Renal cortical epithelial cell (primary cell): ENCODE data around the gene ARHGEF9. TPM values are rescaled to one million over a fixed set of nuclear protein-coding genes. Genes with fewer than 3 reads are reported as not detected.
A peak's percentile ranks its signal among the peaks of the same experiment; 100 is the strongest.
"Not testable (repeated sequence)": the region's sequence is repeated elsewhere in the genome, so short reads cannot be mapped to it uniquely, and the experiment has no call there.

Source experiments
- DNase-seq: peaks from one replicate; pipeline ENCODE4 v3.0.0-alpha.2; 2011; ENCODE audit warnings: low read depth
- total RNA-seq: library from RNA; depleted of rRNA; stranded (reverse); fragments of >200 nt; gene quantifications from 2 replicates; pipeline ENCODE4 v1.2.3, GENCODE V29; 2014

The ARHGEF9 gene
- total RNA-seq, 1 donor from 2014 or later: 14.0 TPM

DNA sequence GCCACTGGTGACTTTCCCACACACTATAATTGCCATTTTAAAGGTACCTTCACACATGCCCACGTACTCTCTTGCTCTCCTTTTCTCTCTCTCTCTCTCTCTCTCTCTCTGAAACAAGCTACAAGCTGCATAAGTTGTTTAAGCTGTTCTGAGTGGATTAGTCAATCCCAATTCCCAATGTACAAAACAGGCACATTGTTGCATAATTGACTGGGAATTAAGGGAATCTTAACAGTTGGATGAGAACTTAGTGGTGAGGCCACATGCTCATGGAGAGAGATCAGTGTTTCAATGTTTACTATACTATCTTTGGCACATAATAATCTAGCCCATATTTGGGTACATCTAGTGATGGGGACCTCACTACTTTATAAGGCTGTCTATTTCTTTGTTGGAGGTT, 123.3 kb downstream of the ARHGEF9 start:
- no peak for DNase-seq

DNA sequence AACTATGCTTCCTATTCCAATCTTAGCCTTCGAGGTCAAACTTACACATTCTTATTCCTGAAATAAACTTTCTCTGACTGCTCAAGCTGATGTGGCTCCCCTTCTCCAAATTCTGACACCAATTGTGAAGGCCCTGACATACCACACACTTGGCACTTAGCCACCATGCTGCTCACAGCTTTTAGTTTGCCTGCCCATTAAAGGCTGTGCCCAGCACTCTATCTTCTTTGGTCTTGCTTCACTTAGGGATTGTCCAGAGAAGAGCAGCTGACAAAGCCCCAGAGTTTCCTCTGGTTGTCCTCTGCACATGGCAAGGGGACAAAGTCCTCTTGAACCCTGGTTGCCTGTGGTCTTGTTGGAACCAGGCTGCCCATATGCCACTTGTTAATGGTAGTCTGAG, 126.1 kb downstream of the ARHGEF9 start:
- DNase-seq: no peak

DNA sequence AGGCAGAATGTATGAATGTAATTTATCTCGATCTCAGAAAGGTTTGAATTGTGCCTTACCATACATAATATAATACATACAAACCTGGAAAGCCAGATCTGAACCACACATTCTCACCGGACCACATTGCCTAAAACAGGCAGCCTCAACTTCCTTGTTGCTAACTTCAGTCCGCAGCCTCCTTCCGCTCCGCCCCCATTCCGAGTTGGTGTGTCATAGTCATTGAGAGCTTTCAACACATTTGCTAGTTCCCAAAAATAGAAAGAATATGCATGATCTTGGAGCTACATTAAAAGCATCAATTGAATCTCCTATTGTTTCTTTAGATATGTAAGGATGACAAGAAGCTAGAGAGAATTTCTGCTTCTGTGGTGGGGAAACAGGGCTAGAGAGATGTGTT, 127.2 kb downstream of the ARHGEF9 start:
- peak; percentile 2 for DNase-seq

DNA sequence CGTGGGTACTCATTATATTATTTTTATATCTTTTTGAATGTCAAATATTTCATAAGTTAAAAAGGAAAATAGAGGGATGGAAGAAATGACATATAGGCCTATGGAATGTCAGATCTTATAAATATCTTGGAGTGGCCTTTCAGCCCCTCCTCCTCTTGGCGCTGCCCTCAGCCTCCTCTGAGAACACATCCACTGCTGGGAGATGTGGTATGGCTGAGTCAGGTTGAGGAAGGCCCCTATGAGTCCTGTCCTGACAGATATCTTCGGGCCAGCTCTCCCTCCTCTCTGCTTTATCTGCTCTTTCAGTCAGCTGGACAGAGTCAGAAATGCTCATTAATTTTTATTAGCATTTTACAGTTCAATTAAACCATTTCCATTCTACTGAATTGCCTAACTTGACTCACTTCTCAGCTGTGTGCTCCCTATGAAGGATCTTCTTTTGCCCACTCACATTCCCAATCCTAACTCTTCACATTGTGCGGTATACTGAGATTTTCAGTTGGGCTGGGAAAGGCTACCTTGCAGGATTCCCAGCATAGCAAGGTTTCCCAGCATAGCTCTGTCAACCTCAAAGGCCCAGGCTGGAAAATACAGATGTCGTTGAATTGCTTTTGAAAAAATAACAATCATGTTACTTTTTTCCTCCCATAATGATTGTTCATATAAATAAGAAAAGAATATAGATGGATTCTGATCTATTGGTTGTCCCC, 128.0 kb downstream of the ARHGEF9 start:
- DNase-seq: no peak

DNA sequence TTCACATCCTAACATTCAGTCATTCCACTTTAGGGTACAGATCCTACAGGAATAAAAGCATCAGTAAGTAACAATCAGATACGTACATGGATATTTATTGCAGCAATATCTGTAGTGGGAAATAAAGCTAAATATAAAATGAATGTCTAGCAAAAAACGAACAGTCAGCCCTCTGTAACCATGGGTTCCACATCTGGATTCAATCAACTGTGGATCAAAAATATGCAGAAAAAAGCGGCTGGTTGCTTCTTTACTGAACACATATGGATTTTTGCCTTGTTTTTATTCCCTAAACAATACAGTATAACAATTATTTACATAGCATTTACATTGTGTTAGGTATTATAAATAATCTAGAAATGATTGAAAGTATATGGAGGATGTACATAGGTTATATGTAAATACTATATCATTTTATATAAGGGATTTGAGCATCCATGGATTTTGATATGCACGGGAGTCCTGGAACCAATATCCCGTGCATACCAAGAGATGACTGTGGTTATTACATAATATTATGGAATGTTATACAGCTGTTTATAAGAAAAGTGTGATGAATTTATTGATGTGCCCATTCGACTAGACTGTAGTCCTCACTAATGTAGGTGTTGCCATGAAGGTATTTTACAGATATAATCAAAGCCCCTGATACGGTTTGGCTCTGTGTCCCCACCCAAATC, 132.8 kb downstream of the ARHGEF9 start:
- no peak for DNase-seq

DNA sequence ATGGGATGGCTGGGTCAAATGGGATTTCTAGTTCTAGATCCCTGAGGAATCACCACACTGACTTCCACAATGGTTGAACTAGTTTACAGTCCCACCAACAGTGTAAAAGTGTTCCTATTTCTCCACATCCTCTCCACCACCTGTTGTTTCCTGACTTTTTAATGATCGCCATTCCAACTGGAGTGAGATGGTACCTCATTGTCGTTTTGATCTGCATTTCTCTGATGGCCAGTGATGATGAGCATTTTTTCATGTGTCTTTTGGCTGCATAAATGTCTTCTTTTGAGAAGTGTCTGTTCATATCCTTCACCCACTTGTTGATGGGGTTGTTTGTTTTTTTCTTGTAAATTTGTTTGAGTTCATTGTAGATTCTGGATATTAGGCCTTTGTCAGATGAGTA, 139.3 kb downstream of the ARHGEF9 start:
- DNase-seq: not testable (repeated sequence)

DNA sequence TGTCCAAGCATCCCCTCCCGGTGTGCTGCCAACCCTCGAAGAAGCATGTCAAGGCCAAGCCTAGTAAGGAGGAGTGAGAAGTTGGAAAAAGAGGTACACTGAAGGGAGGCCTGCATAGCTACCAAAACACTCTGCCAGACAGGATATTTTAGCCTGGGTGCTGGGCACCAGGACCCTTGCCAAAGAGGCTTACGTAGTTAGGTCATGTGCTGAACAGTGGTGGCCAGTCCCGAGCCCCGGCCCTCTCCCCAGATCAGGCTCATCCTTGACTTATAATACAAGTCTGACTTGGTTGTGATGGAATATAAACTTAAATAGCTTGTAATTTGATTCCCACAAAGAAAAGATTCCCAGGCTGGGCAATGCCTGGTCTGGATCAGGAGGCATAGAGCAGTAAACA, 149.3 kb downstream of the ARHGEF9 start:
- DNase-seq: no peak

DNA sequence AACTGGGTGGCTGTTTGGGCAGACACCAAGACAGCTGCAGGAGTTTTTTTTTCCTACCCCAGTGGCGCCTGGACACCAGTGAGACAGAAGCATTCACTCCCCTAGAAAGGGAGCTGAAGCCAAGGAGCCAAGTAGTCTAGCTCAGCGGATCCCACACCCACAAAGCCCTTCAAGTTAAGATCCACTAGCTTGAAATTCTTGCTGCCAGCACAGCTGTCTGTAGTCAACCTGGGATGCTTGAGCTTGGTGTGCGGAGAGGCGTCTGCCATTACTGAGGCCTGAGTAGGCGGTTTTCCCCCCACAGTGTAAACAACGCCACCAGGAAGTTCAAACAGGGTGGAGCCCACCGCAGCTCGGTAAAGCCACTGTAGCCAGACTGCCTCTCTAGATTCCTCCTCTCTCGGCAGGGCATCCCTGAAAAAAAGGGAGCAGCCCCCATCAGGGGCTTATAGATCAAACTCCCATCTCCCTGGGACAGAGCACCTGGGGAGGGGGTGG, 171.4 kb downstream of the ARHGEF9 start:
- no peak for DNase-seq

DNA sequence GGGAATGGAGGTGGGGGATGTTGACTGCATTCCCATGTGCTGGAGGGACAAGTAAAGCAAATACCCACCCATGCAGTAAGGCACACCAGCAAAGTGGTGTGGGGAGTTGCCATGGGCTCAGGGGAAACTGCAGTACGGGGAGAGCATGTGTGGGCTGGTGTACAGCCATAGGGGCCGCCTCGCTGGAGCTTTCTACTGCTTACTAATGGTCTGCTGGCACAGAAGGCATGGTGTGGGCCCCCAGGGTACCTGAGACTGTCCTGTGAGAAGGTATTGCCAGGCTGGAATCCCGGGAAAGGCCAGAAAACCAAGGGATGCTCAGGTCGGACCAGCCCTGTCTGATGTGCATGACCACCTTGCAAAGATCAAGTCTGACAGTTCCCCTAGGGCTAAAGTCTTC, 199.1 kb downstream of the ARHGEF9 start:
- no peak for DNase-seq
